Psoas muscle (tissue), 8 donors: ENCODE measurements around the gene TRPM3. TPM values are rescaled to one million over a fixed set of nuclear protein-coding genes. Genes with fewer than 3 reads are reported as not detected.
A peak's percentile ranks its signal among the peaks of the same experiment; 100 is the strongest.

Source experiments
- ATAC-seq, 4 donors: fragments of 200-7000 bp; cut with Tn5 transposase; one replicate each; pipeline ENCODE4 v1.9.1; 2020; ENCODE audit warnings: moderate library complexity in 3 of 4, mild to moderate bottlenecking in 2 of 4
- DNase-seq, 2 donors: peaks; one replicate each; pipeline ENCODE4 v3.0.0-alpha.2; 2020
- H3K27ac ChIP-seq: fragments of 200-600 bp; one replicate; pipeline ENCODE4 v1.8.0; 2022
- H3K27me3 ChIP-seq, 3 donors: fragments of 200-600 bp in 1 of 3; one replicate each; pipeline versions ENCODE4 v1.6.1 to v1.8.0; 2013 to 2022; ENCODE audit warnings: low read length in 2 of 3, mild to moderate bottlenecking in 2 of 3, moderate library complexity in 1 of 3; ENCODE audit not compliant: insufficient read depth in 3 of 3
- H3K36me3 ChIP-seq, 2 donors: fragments of 200-600 bp in 1 of 2; one replicate each; pipeline versions ENCODE4 v1.6.1 to v1.8.0; 2013 to 2022; ENCODE audit warnings: low read depth in 1 of 2, mild to moderate bottlenecking in 1 of 2, moderate library complexity in 1 of 2; ENCODE audit not compliant: insufficient read depth in 1 of 2
- H3K4me1 ChIP-seq: fragments of 200-600 bp; one replicate; pipeline ENCODE4 v1.8.0; 2022
- H3K4me3 ChIP-seq: fragments of 200-600 bp; one replicate; pipeline ENCODE4 v1.8.0; 2022; ENCODE audit warnings: mild to moderate bottlenecking
- H3K9me3 ChIP-seq: fragments of 200-600 bp; one replicate; pipeline ENCODE4 v1.8.0; 2022
- WGBS, 3 donors: extraction: QIAGEN DNeasy Blood & Tissue Kit; methylation state at CpG; one replicate each; pipeline versions ENCODE4 v1.1.6 to v1.1.7; 2013; 5-methylcytosine and 5-hydroxymethylcytosine counted together
- intact Hi-C, 2 donors: fragments of 100-400 bp; cut with DNase I; formaldehyde crosslinking; loops; one replicate each; pipeline versions ENCODE4 v1.11.0 to v1.14.2; 2022
- polyA plus RNA-seq, 3 donors: library from polyadenylated mRNA; stranded (reverse); fragments of 200-250 nt; gene quantifications; one replicate each; pipeline ENCODE4 v1.2.3, GENCODE V29; 2013
- total RNA-seq, 4 donors: library from RNA; stranded (reverse); fragmentation: NEBNext Ultra II Directional in 2 of 4; extraction: Animal tissue kit (Norgen Biotek cat#: 25700) in 2 of 4; gene quantifications; one replicate each; pipeline versions ENCODE4 v1.2.1 to v1.2.4, GENCODE V29; 2021 to 2023
- TF ChIP-seq, protein P1 (sequence below): fragments of 200-600 bp; IDR thresholded peaks from one replicate; pipeline ENCODE4 v1.8.0; 2022; ENCODE audit warnings: antibody characterized with exemption
- donor health status: healthy with polysubstance abuse.
- donor health status: DM: no; HTN: no; CAD: no; lungs with moderate emphysema.
- donor health status: Bipolar disorder and iron deficiency.
- donor health status: healthy.
- donor health status: DM: yes; HTN: yes; CAD: no.
- donor health status: DM: no; HTN: no; CAD: no.
- donor health status: DM: no; HTN: no; CAD: no.
- donor health status: DM: yes; HTN: yes; CAD: no.

The TRPM3 gene
- total and polyA plus RNA-seq, 7 donors = 0.01 to 0.16 (median 0.06) TPM; not detected in 3

DNA sequence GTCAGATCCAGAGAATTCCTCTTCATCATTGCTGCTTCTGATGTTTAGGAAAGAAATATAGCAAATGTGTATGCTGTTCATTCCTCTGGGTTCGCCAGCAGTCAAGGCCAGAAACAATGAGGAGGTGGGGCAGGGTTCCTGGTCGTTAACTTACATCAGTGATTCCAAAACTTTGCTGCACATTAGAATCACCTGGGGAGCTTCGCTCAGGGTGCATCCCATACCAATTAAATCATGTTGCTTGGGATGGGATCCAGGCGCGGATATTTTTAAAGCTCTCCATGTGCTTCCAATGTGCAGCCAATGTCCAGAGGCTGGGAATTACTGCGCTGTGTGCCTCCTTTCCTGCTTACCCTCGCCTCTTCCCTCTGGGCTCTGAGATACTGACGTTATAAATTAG, 479.1 kb downstream of the TRPM3 start:
- no peak overlapping the region for H3K27ac ChIP-seq
- H3K9me3 ChIP-seq = no peaks in the 10 kb centered on the region

GRCh38 chr9:70641631-70642030, 479.8 kb downstream of the TRPM3 start:
- H3K27ac ChIP-seq = no peak overlapping the region

More for the DNA sequence above, 479.1 kb downstream of the TRPM3 start:
- H3K27me3 ChIP-seq = peaks cover 0 to 3% (median 0%) of the 10 kb centered on the region in 3 donors
- DNase-seq (no peak), ATAC-seq (no peak)
- no peaks in the 10 kb centered on the region for H3K4me1 ChIP-seq
- H3K4me3 ChIP-seq = no peak overlapping the region
- intact Hi-C loops = loop anchor here (5.0 to 10.0 kb wide), 3 partner anchors 360 to 605 kb away; no protein-coding TSS in a partner anchor
- 78 to 83% (median 81%) methylated on average over 8 of the region's 8 CpGs for WGBS, 3 donors
- no peaks in the 10 kb centered on the region for H3K36me3 ChIP-seq
- TF ChIP-seq, protein P1, sequence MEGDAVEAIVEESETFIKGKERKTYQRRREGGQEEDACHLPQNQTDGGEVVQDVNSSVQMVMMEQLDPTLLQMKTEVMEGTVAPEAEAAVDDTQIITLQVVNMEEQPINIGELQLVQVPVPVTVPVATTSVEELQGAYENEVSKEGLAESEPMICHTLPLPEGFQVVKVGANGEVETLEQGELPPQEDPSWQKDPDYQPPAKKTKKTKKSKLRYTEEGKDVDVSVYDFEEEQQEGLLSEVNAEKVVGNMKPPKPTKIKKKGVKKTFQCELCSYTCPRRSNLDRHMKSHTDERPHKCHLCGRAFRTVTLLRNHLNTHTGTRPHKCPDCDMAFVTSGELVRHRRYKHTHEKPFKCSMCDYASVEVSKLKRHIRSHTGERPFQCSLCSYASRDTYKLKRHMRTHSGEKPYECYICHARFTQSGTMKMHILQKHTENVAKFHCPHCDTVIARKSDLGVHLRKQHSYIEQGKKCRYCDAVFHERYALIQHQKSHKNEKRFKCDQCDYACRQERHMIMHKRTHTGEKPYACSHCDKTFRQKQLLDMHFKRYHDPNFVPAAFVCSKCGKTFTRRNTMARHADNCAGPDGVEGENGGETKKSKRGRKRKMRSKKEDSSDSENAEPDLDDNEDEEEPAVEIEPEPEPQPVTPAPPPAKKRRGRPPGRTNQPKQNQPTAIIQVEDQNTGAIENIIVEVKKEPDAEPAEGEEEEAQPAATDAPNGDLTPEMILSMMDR = no peak

GRCh38 chr9:70641031-70641430, 480.4 kb downstream of the TRPM3 start:
- DNase-seq (no peak), ATAC-seq (no peak)
- H3K9me3 ChIP-seq = no peaks in the 10 kb centered on the region
- H3K36me3 ChIP-seq = no peaks in the 10 kb centered on the region
- intact Hi-C loops = loop anchor here (2.0 to 10.0 kb wide), 4 partner anchors 361 to 608 kb away; no protein-coding TSS in a partner anchor
- peaks cover 0 to 3% (median 0%) of the 10 kb centered on the region in 3 donors for H3K27me3 ChIP-seq
- H3K4me1 ChIP-seq = no peaks in the 10 kb centered on the region
- no peak overlapping the region for H3K4me3 ChIP-seq
- WGBS, 3 donors = 73 to 82% (median 75%) methylated on average over 4 of the region's 4 CpGs
- no peak overlapping the region for H3K27ac ChIP-seq
- TF ChIP-seq, protein P1 = no peak

More at GRCh38 chr9:70641631-70642030, 479.8 kb downstream of the TRPM3 start:
- peaks cover 0 to 3% (median 0%) of the 10 kb centered on the region in 3 donors for H3K27me3 ChIP-seq
- WGBS, 3 donors = 29 to 39% (median 31%) methylated on average over 1 of the region's 1 CpG
- no peaks in the 10 kb centered on the region for H3K4me1 ChIP-seq
- TF ChIP-seq, protein P1 = no peak
- H3K4me3 ChIP-seq = no peak overlapping the region
- H3K36me3 ChIP-seq = no peaks in the 10 kb centered on the region
- no peaks in the 10 kb centered on the region for H3K9me3 ChIP-seq
- no peak for DNase-seq
- no peak for ATAC-seq
- intact Hi-C loops = loop anchor here (2.0 to 10.0 kb wide), 4 partner anchors 361 to 607 kb away; no protein-coding TSS in a partner anchor

DNA sequence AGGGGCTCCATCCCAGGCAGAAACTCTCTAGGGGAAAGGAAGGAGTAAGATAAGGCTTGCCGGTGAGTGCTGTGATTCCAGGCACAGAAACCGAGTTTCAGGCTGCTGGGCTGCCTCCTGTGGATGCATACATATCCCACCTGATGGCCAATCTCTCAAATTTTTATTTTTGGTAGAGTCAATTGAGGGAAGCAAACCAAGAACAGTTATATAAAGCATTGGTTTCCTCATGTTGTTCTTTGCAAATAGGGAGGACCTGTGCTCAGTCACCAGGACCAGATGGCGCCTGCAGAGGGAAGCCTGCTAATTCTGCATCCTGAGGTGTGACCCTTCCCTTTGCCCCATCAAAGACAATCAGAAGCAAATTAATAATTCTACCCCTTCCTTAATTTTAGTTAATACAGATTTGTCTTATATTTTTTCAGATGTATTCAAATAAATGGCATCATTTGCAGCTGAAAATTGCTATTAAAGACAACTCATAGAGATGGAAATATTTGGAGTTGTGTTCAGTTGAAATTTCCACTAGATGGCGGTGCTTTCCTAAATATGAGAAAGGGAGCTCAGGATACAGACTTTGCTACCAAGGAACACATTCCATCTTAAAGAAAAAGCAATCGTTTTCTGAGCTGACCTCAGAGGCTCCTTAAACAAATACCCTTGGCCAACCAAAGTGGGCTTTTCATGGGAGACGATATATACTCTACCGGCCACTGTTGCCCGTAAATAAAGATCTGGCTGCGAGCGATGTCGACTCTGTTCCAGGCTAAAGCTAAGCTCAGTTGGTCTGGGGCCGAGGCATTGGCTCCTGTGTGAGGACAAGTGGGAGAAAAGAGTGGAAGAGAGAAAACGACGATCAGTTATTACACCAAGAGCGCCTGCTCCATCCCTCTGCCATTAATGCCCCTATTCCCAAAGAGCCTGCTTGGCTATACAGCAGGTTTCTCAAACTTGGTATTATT, 481.3 kb downstream of the TRPM3 start:
- ATAC-seq (peak; percentile 44 to 80 (median 54)), DNase-seq (no peak)
- WGBS, 3 donors = 41 to 57% (median 41%) methylated on average over 15 of the region's 15 CpGs
- no peaks in the 10 kb centered on the region for H3K36me3 ChIP-seq
- H3K4me1 ChIP-seq = no peaks in the 10 kb centered on the region
- H3K27ac ChIP-seq = no peak overlapping the region
- TF ChIP-seq, protein P1 = peak; percentile 68
- H3K27me3 ChIP-seq = peaks cover 0 to 3% (median 0%) of the 10 kb centered on the region in 3 donors
- H3K9me3 ChIP-seq = no peaks in the 10 kb centered on the region
- no peak overlapping the region for H3K4me3 ChIP-seq
- intact Hi-C loops = loop anchor here (2.0 to 10.0 kb wide), 4 partner anchors 362 to 609 kb away; no protein-coding TSS in a partner anchor
